ENCODE results near the gene PAK4. TPM values are rescaled to one million over a fixed set of nuclear protein-coding genes. Genes with fewer than 3 reads are reported as not detected.
"Not testable (repeated sequence)": the region's sequence is repeated elsewhere in the genome, so short reads cannot be mapped to it uniquely, and the experiment has no call there.

Gene PAK4
- total RNA-seq, 1 experiment from 2014 or later: 69.8 TPM

- TF ChIP-seq E2F4 (CRISPR knock-in tag; IDR thresholded peaks at IDR 0.05; ENCODE audit: borderline replicate concordance, low read depth): no peak
- no peak for TF ChIP-seq AFF4 (CRISPR knock-in tag; IDR thresholded peaks at IDR 0.05; ENCODE audit: borderline replicate concordance)
- TF ChIP-seq JUN (CRISPR knock-in tag; IDR thresholded peaks at IDR 0.05): no peak
- TF ChIP-seq NFATC4 (CRISPR knock-in tag; IDR thresholded peaks at IDR 0.05): no peak
- TF ChIP-seq, protein P1, sequence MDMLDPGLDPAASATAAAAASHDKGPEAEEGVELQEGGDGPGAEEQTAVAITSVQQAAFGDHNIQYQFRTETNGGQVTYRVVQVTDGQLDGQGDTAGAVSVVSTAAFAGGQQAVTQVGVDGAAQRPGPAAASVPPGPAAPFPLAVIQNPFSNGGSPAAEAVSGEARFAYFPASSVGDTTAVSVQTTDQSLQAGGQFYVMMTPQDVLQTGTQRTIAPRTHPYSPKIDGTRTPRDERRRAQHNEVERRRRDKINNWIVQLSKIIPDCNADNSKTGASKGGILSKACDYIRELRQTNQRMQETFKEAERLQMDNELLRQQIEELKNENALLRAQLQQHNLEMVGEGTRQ (CRISPR knock-in tag; IDR thresholded peaks at IDR 0.05): no peak
These were observed 12.4 kb upstream of the PAK4 start (continued) for GRCh38 chr19:39113199-39113598.

DNA sequence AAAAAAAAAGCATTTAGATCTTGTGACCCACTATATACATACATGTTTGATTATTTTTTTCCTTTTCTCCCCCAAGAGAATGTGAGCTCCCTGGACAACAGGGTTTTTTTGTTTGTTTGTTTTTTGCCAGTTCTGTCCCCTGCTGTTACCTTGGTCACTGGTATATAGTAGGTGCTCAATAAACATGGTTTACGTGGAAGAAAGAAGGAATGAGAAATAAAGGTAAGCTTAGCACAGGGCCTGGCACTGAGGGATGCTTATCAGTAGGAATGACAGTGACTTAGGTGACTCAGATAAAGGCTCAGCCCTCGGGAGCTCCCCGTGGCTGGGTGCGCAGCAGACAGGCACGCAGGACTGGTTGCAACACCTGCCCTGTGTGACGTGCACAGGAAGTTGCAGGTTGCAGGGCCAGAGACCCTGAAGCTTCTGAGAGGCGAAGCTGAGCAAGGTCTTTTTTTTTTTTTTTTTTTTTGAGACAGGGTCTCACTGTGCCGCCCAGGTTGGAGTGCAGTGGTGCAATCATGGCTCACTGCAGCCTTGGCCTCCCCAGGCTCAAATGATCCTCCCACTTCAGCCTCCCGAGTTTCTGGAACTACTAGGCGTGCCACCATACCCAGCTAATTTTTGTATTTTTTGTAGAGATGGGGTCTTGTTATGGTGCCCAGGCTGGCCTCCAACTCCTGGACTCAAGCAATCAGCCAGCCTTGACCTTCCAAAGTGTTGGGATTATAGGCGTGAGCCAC lies 10.3 kb upstream of the PAK4 start:
- DNase-seq (ENCODE audit: low spot score): no peak
- ChIA-PET CTCF (interaction anchor here (0.6 to 1.3 kb wide), 2 partner anchors 97 to 213 kb away, joined by 3 read pairs; no protein-coding TSS in a partner anchor), POLR2A (no interaction called here)
- H3K4me1 Mint-ChIP-seq: peaks cover 6% of the 10 kb centered on the region
- no peak for ATAC-seq
- no peak overlapping the region for H3K27ac Mint-ChIP-seq
- no peaks in the 10 kb centered on the region for H3K27me3 Mint-ChIP-seq (ENCODE audit: low read depth)
- H3K36me3 Mint-ChIP-seq: no peaks in the 10 kb centered on the region
- no peak overlapping the region for H3K4me3 Mint-ChIP-seq
- H3K9me3 Mint-ChIP-seq: no peaks in the 10 kb centered on the region
- TF ChIP-seq GABPB1 (CRISPR knock-in tag; IDR thresholded peaks at IDR 0.05) (no peak), ESRRA (CRISPR knock-in tag; IDR thresholded peaks at IDR 0.05; ENCODE audit: borderline replicate concordance) (no peak), HMGA2 (CRISPR knock-in tag; IDR thresholded peaks at IDR 0.05) (no peak), SMAD3 (CRISPR knock-in tag; IDR thresholded peaks at IDR 0.05; ENCODE audit: borderline replicate concordance) (no peak), CTCF (IDR thresholded peaks at IDR 0.05) (no peak), OVOL2 (CRISPR knock-in tag; IDR thresholded peaks at IDR 0.05; ENCODE audit: borderline replicate concordance) (no peak), CDX4 (CRISPR knock-in tag; IDR thresholded peaks at IDR 0.05; ENCODE audit: borderline replicate concordance) (no peak)
- TF ChIP-seq, protein P2, sequence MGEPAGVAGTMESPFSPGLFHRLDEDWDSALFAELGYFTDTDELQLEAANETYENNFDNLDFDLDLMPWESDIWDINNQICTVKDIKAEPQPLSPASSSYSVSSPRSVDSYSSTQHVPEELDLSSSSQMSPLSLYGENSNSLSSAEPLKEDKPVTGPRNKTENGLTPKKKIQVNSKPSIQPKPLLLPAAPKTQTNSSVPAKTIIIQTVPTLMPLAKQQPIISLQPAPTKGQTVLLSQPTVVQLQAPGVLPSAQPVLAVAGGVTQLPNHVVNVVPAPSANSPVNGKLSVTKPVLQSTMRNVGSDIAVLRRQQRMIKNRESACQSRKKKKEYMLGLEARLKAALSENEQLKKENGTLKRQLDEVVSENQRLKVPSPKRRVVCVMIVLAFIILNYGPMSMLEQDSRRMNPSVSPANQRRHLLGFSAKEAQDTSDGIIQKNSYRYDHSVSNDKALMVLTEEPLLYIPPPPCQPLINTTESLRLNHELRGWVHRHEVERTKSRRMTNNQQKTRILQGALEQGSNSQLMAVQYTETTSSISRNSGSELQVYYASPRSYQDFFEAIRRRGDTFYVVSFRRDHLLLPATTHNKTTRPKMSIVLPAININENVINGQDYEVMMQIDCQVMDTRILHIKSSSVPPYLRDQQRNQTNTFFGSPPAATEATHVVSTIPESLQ (CRISPR knock-in tag; IDR thresholded peaks at IDR 0.05): no peak

DNA sequence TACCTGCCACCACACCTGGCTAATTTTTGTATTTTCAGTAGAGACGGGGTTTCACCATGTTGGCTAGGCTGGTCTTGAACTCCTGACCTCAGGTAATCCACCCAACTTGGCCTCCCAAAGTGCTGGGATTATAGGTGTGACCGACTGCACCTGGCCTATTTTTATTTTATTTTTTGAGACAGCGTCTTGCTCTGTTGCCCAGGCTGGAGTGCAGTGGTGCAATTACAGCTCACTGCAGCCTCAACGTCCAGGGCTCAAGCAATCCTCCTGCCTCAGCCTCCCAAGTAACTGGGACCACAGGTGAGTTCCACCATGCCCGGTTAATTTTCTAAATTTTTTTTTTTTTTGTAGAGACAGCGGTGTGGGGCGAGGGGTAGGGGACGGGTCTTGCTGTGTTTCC lies 8.6 kb upstream of the PAK4 start:
- H3K4me1 Mint-ChIP-seq; H3K36me3 Mint-ChIP-seq; H3K27ac Mint-ChIP-seq; ATAC-seq; POLR2A ChIA-PET; H3K9me3 Mint-ChIP-seq; DNase-seq (ENCODE audit: low spot score); H3K4me3 Mint-ChIP-seq; H3K27me3 Mint-ChIP-seq (ENCODE audit: low read depth): not testable (repeated sequence)
- CTCF ChIA-PET: interaction anchor here (0.7 kb wide), 1 partner anchor 80 kb away, joined by 4 read pairs; no protein-coding TSS in a partner anchor
